ENCODE data around the gene AIFM2.

DNA sequence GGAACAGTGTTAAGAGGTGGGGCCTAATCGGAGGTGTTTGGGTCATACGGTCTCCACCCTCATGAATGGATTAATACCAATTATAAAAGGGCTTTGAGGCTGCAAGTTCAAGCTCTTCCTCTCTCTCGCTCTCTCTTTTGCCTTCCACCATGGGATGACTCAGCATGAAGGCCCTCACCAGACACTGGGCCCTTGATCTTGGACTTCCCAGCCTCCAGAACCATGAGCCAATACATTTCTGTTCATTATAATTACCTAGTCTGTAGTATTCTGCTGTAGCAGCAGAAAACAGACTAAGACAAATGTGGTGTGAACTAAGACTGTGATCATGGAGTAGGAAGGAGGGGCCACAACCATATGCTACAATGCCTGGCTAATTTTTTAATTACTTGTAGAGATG lies 7.7 kb downstream of the AIFM2 start:
- no peak for TF ChIP-seq POLR2AphosphoS5 (IDR thresholded peaks at IDR 0.05)
- TF ChIP-seq, protein P1, sequence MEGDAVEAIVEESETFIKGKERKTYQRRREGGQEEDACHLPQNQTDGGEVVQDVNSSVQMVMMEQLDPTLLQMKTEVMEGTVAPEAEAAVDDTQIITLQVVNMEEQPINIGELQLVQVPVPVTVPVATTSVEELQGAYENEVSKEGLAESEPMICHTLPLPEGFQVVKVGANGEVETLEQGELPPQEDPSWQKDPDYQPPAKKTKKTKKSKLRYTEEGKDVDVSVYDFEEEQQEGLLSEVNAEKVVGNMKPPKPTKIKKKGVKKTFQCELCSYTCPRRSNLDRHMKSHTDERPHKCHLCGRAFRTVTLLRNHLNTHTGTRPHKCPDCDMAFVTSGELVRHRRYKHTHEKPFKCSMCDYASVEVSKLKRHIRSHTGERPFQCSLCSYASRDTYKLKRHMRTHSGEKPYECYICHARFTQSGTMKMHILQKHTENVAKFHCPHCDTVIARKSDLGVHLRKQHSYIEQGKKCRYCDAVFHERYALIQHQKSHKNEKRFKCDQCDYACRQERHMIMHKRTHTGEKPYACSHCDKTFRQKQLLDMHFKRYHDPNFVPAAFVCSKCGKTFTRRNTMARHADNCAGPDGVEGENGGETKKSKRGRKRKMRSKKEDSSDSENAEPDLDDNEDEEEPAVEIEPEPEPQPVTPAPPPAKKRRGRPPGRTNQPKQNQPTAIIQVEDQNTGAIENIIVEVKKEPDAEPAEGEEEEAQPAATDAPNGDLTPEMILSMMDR (IDR thresholded peaks at IDR 0.05): no peak
